IMR-90 (cell line): ENCODE results near the gene TMC8. TPM values are rescaled to one million over a fixed set of nuclear protein-coding genes. Genes with fewer than 3 reads are reported as not detected.

ENCODE experiments used
- ATAC-seq: fragments of 200-7000 bp; cut with Tn5 transposase; 2 replicates; pipeline ENCODE4 v1.9.1; 2020; ENCODE audit warnings: low read depth, mild to moderate bottlenecking, moderate library complexity
- BruUV-seq: library from RNA; stranded (reverse); fragments of 400-500 nt; replicated peaks from 2 replicates; lab custom pipeline; 2021; lab: Mats Ljungman, UMichigan
- CTCF ChIA-PET: fragments of 300-600 bp; formaldehyde crosslinking; extraction: SDS; loops from one replicate; lab custom pipeline; 2021; ENCODE audit warnings: antibody characterized with exemption; lab: Yijun Ruan, JAX
- POLR2A ChIA-PET: fragments of 300-600 bp; sonication (Branson Sonifier 250); formaldehyde crosslinking; loops from one replicate; lab custom pipeline; 2022; ENCODE audit warnings: antibody characterized with exemption; ENCODE audit not compliant: unreplicated experiment; lab: Charles Lee
- DNase-seq: peaks from one replicate; pipeline ENCODE4 v3.0.0; 2013
- H2AFZ ChIP-seq: replicated peaks from 2 replicates; pipeline ENCODE3; 2013; ENCODE audit warnings: low read length, mild to moderate bottlenecking; ENCODE audit not compliant: poor library complexity
- H2AK5ac ChIP-seq: 2 replicates; pipeline ENCODE4 v1.6.1; 2013; ENCODE audit warnings: low read depth, low read length, inconsistent platforms
- H2AK9ac ChIP-seq: replicated peaks from 2 replicates; pipeline ENCODE3; 2013; ENCODE audit warnings: mild to moderate bottlenecking, low read depth, low read length, moderate library complexity; ENCODE audit not compliant: poor library complexity
- H2BK120ac ChIP-seq: 2 replicates; pipeline ENCODE4 v1.6.1; 2013; ENCODE audit warnings: low read depth, low read length, inconsistent platforms
- H2BK15ac ChIP-seq: 3 replicates; pipeline ENCODE4 v1.6.1; 2013; ENCODE audit warnings: low read depth, low read length, inconsistent platforms
- H2BK20ac ChIP-seq: 2 replicates; pipeline ENCODE4 v1.6.1; 2013; ENCODE audit warnings: low read depth, mild to moderate bottlenecking, inconsistent platforms, low read length, moderate library complexity
- H2BK5ac ChIP-seq: 2 replicates; pipeline ENCODE4 v1.6.1; 2013; ENCODE audit warnings: mild to moderate bottlenecking, low read depth, low read length, inconsistent platforms; ENCODE audit not compliant: poor library complexity, severe bottlenecking
- H3K14ac ChIP-seq: replicated peaks from 2 replicates; pipeline ENCODE4 v1.6.1; 2013; ENCODE audit warnings: low read depth, low read length, inconsistent platforms
- H3K18ac ChIP-seq: 2 replicates; pipeline ENCODE4 v1.6.1; 2013; ENCODE audit warnings: low read depth, low read length, control low read depth
- H3K23ac ChIP-seq: 2 replicates; pipeline ENCODE4 v1.6.1; 2013; ENCODE audit warnings: low read depth, low read length, inconsistent platforms
- H3K27ac ChIP-seq: 2 replicates; pipeline ENCODE4 v1.5.1; 2013; ENCODE audit warnings: mild to moderate bottlenecking, control low read depth, low read length; ENCODE audit not compliant: insufficient read depth
- H3K27me3 ChIP-seq: 2 replicates; pipeline ENCODE4 v1.6.1; 2013; ENCODE audit warnings: low read length; ENCODE audit not compliant: control insufficient read depth, insufficient read depth
- H3K36me3 ChIP-seq: 2 replicates; pipeline ENCODE4 v1.6.1; 2013; ENCODE audit warnings: low read length, mixed read lengths; ENCODE audit not compliant: control insufficient read depth, insufficient read depth
- H3K4ac ChIP-seq: 2 replicates; pipeline ENCODE4 v1.6.1; 2013; ENCODE audit warnings: low read depth, low read length, inconsistent platforms
- H3K4me1 ChIP-seq: 2 replicates; pipeline ENCODE4 v1.6.1; 2013; ENCODE audit warnings: low read length, mixed read lengths; ENCODE audit not compliant: control insufficient read depth, insufficient read depth
- H3K4me2 ChIP-seq: 2 replicates; pipeline ENCODE4 v1.6.1; 2013; ENCODE audit warnings: low read depth, mild to moderate bottlenecking, control low read depth, low read length, moderate library complexity
- H3K4me3 ChIP-seq: 2 replicates; pipeline ENCODE4 v1.5.1; 2013; ENCODE audit warnings: low read depth, mild to moderate bottlenecking, control low read depth, low read length, moderate library complexity; ENCODE audit not compliant: insufficient read depth
- H3K56ac ChIP-seq: 2 replicates; pipeline ENCODE4 v1.6.1; 2013; ENCODE audit warnings: low read length, inconsistent platforms; ENCODE audit not compliant: insufficient read depth; ENCODE audit errors: extremely low read depth
- H3K79me1 ChIP-seq, 2 experiments: 2 replicates each; pipeline ENCODE4 v1.6.1; 2013; ENCODE audit warnings: low read length in 2 of 2, inconsistent platforms in 1 of 2, low read depth in 1 of 2
- H3K9ac ChIP-seq: 2 replicates; pipeline ENCODE4 v1.6.1; 2013; ENCODE audit warnings: low read depth, low read length, control low read depth
- H3K9me1 ChIP-seq: 2 replicates; pipeline ENCODE4 v1.6.1; 2013; ENCODE audit warnings: low read length, inconsistent platforms; ENCODE audit not compliant: insufficient read depth
- H3K9me3 ChIP-seq: 2 replicates; pipeline ENCODE4 v1.6.1; 2013; ENCODE audit warnings: low read length; ENCODE audit not compliant: control insufficient read depth, insufficient read depth
- H4K20me1 ChIP-seq: 2 replicates; pipeline ENCODE4 v1.6.1; 2013; ENCODE audit warnings: low read length, inconsistent platforms; ENCODE audit not compliant: insufficient read depth
- H4K5ac ChIP-seq: 2 replicates; pipeline ENCODE4 v1.6.1; 2013; ENCODE audit warnings: mild to moderate bottlenecking, low read depth, low read length, control low read depth
- H4K8ac ChIP-seq, 2 experiments: 2 replicates each; pipeline ENCODE4 v1.6.1; 2013; ENCODE audit warnings: low read depth in 2 of 2, low read length in 2 of 2, control low read depth in 1 of 2, inconsistent platforms in 1 of 2
- H4K91ac ChIP-seq: 2 replicates; pipeline ENCODE4 v1.6.1; 2013; ENCODE audit warnings: low read depth, low read length, inconsistent platforms; ENCODE audit not compliant: insufficient read depth
- BHLHE40 ChIP-seq: fragments of 150-350 bp; IDR thresholded peaks from 2 replicates; pipeline ENCODE4 v1.6.1; 2016; ENCODE audit warnings: mild to moderate bottlenecking, low read depth, low read length
- CEBPB ChIP-seq: IDR thresholded peaks from 2 replicates; pipeline ENCODE4 v1.6.1; 2012; ENCODE audit warnings: low read depth, low read length, improper control_type of control experiment
- CHD1 ChIP-seq: IDR thresholded peaks from 2 replicates; pipeline ENCODE4 v1.6.1; 2012; ENCODE audit warnings: low read depth, low read length, improper control_type of control experiment
- CTCF ChIP-seq: conservative IDR thresholded peaks from 2 replicates; pipeline ENCODE4 v1.5.1; 2012; ENCODE audit warnings: mild to moderate bottlenecking, low read depth, low read length, improper control_type of control experiment
- ELK1 ChIP-seq: fragments of 150-350 bp; IDR thresholded peaks from 2 replicates; pipeline ENCODE4 v1.6.1; 2016; ENCODE audit warnings: low read depth, mild to moderate bottlenecking, low read length, moderate library complexity, borderline replicate concordance
- FOS ChIP-seq: fragments of 150-350 bp; IDR thresholded peaks from 2 replicates; pipeline ENCODE4 v1.6.1; 2016; ENCODE audit warnings: low read depth, low read length
- MAFK ChIP-seq: IDR thresholded peaks from 2 replicates; pipeline ENCODE4 v1.6.1; 2012; ENCODE audit warnings: low read depth, low read length, improper control_type of control experiment
- MAZ ChIP-seq: IDR thresholded peaks from 2 replicates; pipeline ENCODE4 v1.6.1; 2012; ENCODE audit warnings: low read depth, mild to moderate bottlenecking, low read length, improper control_type of control experiment, moderate library complexity, borderline replicate concordance
- MXI1 ChIP-seq: IDR thresholded peaks from 2 replicates; pipeline ENCODE4 v1.6.1; 2012; ENCODE audit warnings: low read depth, mild to moderate bottlenecking, low read length, moderate library complexity, borderline replicate concordance
- NFE2L2 ChIP-seq: fragments of 150-350 bp; IDR thresholded peaks from 2 replicates; pipeline ENCODE4 v1.6.1; 2016; ENCODE audit warnings: low read depth, mild to moderate bottlenecking, low read length
- RAD21 ChIP-seq: IDR thresholded peaks from 2 replicates; pipeline ENCODE4 v1.6.1; 2012; ENCODE audit warnings: low read length, improper control_type of control experiment
- RCOR1 ChIP-seq: IDR thresholded peaks from 2 replicates; pipeline ENCODE4 v1.6.1; 2012; ENCODE audit warnings: mild to moderate bottlenecking, low read length, improper control_type of control experiment; ENCODE audit not compliant: insufficient replicate concordance
- RFX5 ChIP-seq: IDR thresholded peaks from 2 replicates; pipeline ENCODE4 v1.8.0; 2012; ENCODE audit warnings: low read depth, mild to moderate bottlenecking, low read length, moderate library complexity
- USF2 ChIP-seq: fragments of 150-350 bp; IDR thresholded peaks from 2 replicates; pipeline ENCODE4 v1.6.1; 2017; ENCODE audit warnings: mild to moderate bottlenecking, antibody characterized with exemption, low read length, low read depth
- WGBS, 2 experiments: methylation state at CpG; one replicate each; pipeline versions ENCODE4 v1.1.5 to v1.1.7; 2013; ENCODE audit warnings: missing lambda C conversion rate in 2 of 2; ENCODE audit not compliant: insufficient read length in 1 of 2; ENCODE audit errors: extremely low coverage in 2 of 2; 5-methylcytosine and 5-hydroxymethylcytosine counted together
- dilution Hi-C: fragments of 300-500 bp; cut with HindIII; formaldehyde crosslinking; loops from one replicate; pipeline ENCODE4 v1.14.3; 2018; ENCODE audit warnings: low sequenced_read_pairs; ENCODE audit not compliant: unreplicated experiment
- in situ Hi-C: fragments of 300-500 bp; cut with MboI; formaldehyde crosslinking; loops from 3 replicates; pipeline ENCODE4 v1.14.3; 2019; ENCODE audit warnings: low sequenced_read_pairs, inconsistent platforms, mixed read lengths
- intact Hi-C: fragments of 100-400 bp; cut with micrococcal nuclease; formaldehyde crosslinking; loops from 2 replicates; pipeline ENCODE4 v1.10.0; 2022
- polyA plus RNA-seq, 3 experiments: library from polyadenylated mRNA; depleted of rRNA; stranded (reverse); fragments of >200 nt; gene quantifications; 2 replicates each; pipeline ENCODE4 v1.2.3, GENCODE V29; 2012; ENCODE audit warnings: low replicate concordance in 1 of 3
- total RNA-seq: library from RNA; depleted of rRNA; stranded (reverse); fragments of >200 nt; gene quantifications from 2 replicates; pipeline ENCODE4 v1.2.3, GENCODE V29; 2012

TMC8 gene
- total and polyA plus RNA-seq, 2 of the 4 experiments (the other 2 are of a cell fraction): not detected

- Histone ChIP-seq H4K8ac (no peak overlapping the region), H3K27ac (no peak overlapping the region), H3K14ac (no peak overlapping the region), H3K4me2 (no peak overlapping the region), H2AK5ac (no peak overlapping the region), H3K4ac (no peak overlapping the region), H3K9me3 (no peaks in the 10 kb centered on the region), H3K9me1 (peaks cover 14% of the 10 kb centered on the region; the same call in 1 of the 2 replicates), H2BK120ac (no peak overlapping the region), H3K27me3 (no peaks in the 10 kb centered on the region), H2BK20ac (no peak overlapping the region), H4K5ac (no peak overlapping the region), H3K4me3 (no peak overlapping the region), H3K36me3 (no peaks in the 10 kb centered on the region; the same call in 1 of the 2 replicates), H2AK9ac (peak overlapping the region; percentile 61), H3K56ac (no peak overlapping the region), H4K91ac (no peak overlapping the region), H3K23ac (no peak overlapping the region), H3K9ac (no peak overlapping the region), H2AFZ (peak overlapping the region; percentile 45), H3K18ac (no peak overlapping the region), H3K4me1 (peaks cover 19% of the 10 kb centered on the region), H4K20me1 (peaks cover 3% of the 10 kb centered on the region; the same call in 1 of the 2 replicates), H2BK5ac (no peak overlapping the region), H2BK15ac (no peak overlapping the region), H3K79me1 (peaks cover 3 to 36% of the 10 kb centered on the region in 2 experiments; a peak in 2 of 4 replicates)
- intact Hi-C loops: no loop called here
- ChIA-PET POLR2A (no interaction called here), CTCF (no interaction called here)
- no TSS peak for BruUV-seq
- whole genome bisulfite sequencing, 2 experiments: 98% methylated on average over 15 of the region's 28 CpGs; no CpG with 5 or more reads in 1 of the 2 experiments
- in situ Hi-C loops: loop anchor here (5.0 kb wide), 1 partner anchor 63 kb away; no protein-coding TSS in a partner anchor
- ATAC-seq: no peak
- no peak for DNase-seq
- dilution Hi-C loops: no loop called here
- TF ChIP-seq MXI1 (no peak), RCOR1 (no peak), CHD1 (no peak), RFX5 (no peak), MAZ (no peak), CTCF (no peak), MAFK (no peak), FOS (no peak), NFE2L2 (no peak), BHLHE40 (no peak), ELK1 (no peak), CEBPB (no peak), USF2 (no peak), RAD21 (no peak)
These were observed 44.5 kb downstream of the TMC8 start for GRCh38 chr17:78174870-78175642.
